K562 (cell line): ENCODE data around the gene SPHK2. TPM values are rescaled to one million over a fixed set of nuclear protein-coding genes. Genes with fewer than 3 reads are reported as not detected.

Source experiments
- E2F3 ChIP-seq: fragments of 250-450 bp; sonication (Bioruptor Pico); IDR thresholded peaks from 2 replicates; pipeline ENCODE4 v1.4.0; 2020; ENCODE audit warnings: mild to moderate bottlenecking
- ELF4 ChIP-seq: fragments of 450-650 bp; formaldehyde crosslinking; IDR thresholded peaks from 2 replicates; pipeline ENCODE4 v1.4.0; 2022; ENCODE audit warnings: missing genetic modification characterization
- EP300 ChIP-seq: IDR thresholded peaks from 2 replicates; pipeline ENCODE4 v1.6.1; 2012; ENCODE audit warnings: low read length, improper control_type of control experiment
- FOSL1 ChIP-seq: fragments of 200-800 bp; sonication (Bioruptor generic); conservative IDR thresholded peaks from 2 replicates; pipeline ENCODE4 v1.6.1; 2016; ENCODE audit warnings: missing genetic modification characterization, missing compliant biosample characterization
- FUS ChIP-seq: fragments of 200-400 bp; formaldehyde crosslinking; optimal IDR thresholded peaks from 2 replicates; pipeline ENCODE3; 2017; ENCODE audit warnings: low read depth, low read length
- HNRNPL ChIP-seq: fragments of 200-400 bp; formaldehyde crosslinking; IDR thresholded peaks from 2 replicates; pipeline ENCODE4 v1.6.1; 2017; ENCODE audit warnings: low read depth, mild to moderate bottlenecking, low read length
- MAZ ChIP-seq, 2 experiments: fragments of 450-650 bp in 1 of 2; sonication (generic) in 1 of 2; formaldehyde crosslinking; IDR thresholded peaks in 1 of 2; conservative IDR thresholded peaks in 1 of 2; 2 replicates each; pipeline versions ENCODE4 v1.4.0 to v1.5.0; 2020; ENCODE audit warnings: mild to moderate bottlenecking in 1 of 2, missing genetic modification reagents in 1 of 2
- MTA1 ChIP-seq: fragments of 450-650 bp; IDR thresholded peaks from 2 replicates; pipeline ENCODE4 v1.6.1; 2017; ENCODE audit warnings: borderline replicate concordance
- SMAD2 ChIP-seq: fragments of 150-350 bp; IDR thresholded peaks from 2 replicates; pipeline ENCODE4 v1.6.1; 2014; ENCODE audit warnings: low read depth, mild to moderate bottlenecking, low read length
- polyA plus RNA-seq, 8 experiments: library from polyadenylated mRNA; depleted of rRNA in 4 of 8; stranded (reverse) in 5 of 8; unstranded in 3 of 8; fragments of >200 nt; fragmentation: Nextera tagmentation in 2 of 8; fragmentation: Illumina TruSeq in 1 of 8; extraction: Ambion mirVana in 2 of 8; extraction: Trizol in 1 of 8; gene quantifications; 2 replicates each; pipeline versions ENCODE4 v1.2.1 to v1.2.3, GENCODE V29; 2011 to 2014; ENCODE audit warnings: inconsistent platforms in 1 of 8, missing spikeins in 1 of 8
- total RNA-seq, 7 experiments: library from RNA; depleted of rRNA in 6 of 7; stranded (reverse); fragments of >200 nt in 6 of 7; fragmentation: Illumina TruSeq in 2 of 7; extraction: Trizol in 2 of 7; gene quantifications; 2 replicates each; pipeline versions ENCODE4 v1.2.1 to v1.2.3, GENCODE V29; 2011 to 2021; ENCODE audit warnings: low replicate concordance in 1 of 7
- TF ChIP-seq, protein P1 (sequence below): sonication (generic); formaldehyde crosslinking; IDR thresholded peaks from 2 replicates; pipeline ENCODE4 v1.8.1; 2023; ENCODE audit warnings: mild to moderate bottlenecking, missing genetic modification reagents
- TF ChIP-seq, protein P2 (sequence below): fragments of 450-650 bp; IDR thresholded peaks from 2 replicates; pipeline ENCODE4 v1.6.1; 2016; ENCODE audit warnings: low read depth, mild to moderate bottlenecking, moderate library complexity
- TF ChIP-seq, protein P3 (sequence below): fragments of 450-650 bp; IDR thresholded peaks from 2 replicates; pipeline ENCODE4 v1.6.1; 2017; ENCODE audit warnings: antibody characterized with exemption, mild to moderate bottlenecking
- TF ChIP-seq, protein P4 (sequence below): sonication (generic); formaldehyde crosslinking; IDR thresholded peaks from 2 replicates; pipeline ENCODE4 v1.8.0; 2022; ENCODE audit warnings: mild to moderate bottlenecking, low read depth, missing genetic modification reagents
- TF ChIP-seq, protein P5 (sequence below), 2 experiments: fragments of 450-650 bp in 1 of 2; sonication (generic) in 1 of 2; formaldehyde crosslinking in 1 of 2; IDR thresholded peaks in 1 of 2; conservative IDR thresholded peaks in 1 of 2; 2 replicates each; pipeline versions ENCODE4 v1.6.1 to v1.8.1; 2016 to 2023; ENCODE audit warnings: mild to moderate bottlenecking in 2 of 2, moderate library complexity in 2 of 2, inconsistent platforms in 1 of 2, missing genetic modification reagents in 1 of 2

Gene SPHK2
- total and polyA plus RNA-seq, 9 of the 15 experiments (the other 6 are each of a cell fraction or from before 2014, with no cell fraction given): 0.10 to 15.2 (median 2.9) TPM

DNA sequence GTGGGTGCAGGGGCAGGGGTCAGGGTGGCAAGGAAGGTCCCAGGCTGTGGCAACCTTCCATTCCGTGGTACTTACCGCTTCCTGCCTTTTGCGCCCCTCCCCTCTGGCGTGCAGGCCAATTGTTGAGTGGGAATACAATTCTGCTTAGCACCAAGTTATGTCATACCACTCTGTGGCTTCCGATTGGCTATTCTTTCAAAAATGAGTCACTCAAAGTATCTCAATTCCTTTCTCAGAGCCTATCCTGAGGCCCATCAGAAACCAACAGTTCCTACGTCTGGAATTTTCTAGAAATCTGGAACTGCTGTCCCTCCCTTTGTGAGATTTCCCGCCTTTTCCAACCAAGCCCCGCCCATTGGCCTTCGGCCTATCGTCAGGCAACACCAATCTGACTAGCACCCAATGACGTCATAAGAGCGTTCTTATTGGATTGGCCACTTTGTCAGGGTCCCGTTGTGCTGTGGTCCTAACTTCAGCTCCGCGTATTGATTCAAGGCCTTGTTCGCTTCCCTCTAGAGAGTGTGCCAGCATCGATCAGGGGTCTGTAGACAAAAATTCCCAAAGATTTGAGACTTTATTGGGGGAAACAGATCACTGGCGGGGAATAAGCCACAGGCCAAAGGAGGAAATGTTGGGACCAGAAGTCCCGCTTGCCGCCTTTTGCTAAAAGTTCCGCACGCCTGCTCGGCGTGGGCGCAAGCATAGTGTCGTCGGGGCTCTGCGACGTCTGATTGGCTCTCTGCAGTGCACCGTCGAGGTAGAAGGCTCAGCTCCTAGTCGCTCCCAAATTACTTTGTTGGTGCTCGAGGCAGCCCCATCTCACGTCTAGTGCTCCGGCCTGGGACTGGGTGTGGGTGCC lies 41.8 kb downstream of the SPHK2 start (continued):
- TF ChIP-seq, protein P1, sequence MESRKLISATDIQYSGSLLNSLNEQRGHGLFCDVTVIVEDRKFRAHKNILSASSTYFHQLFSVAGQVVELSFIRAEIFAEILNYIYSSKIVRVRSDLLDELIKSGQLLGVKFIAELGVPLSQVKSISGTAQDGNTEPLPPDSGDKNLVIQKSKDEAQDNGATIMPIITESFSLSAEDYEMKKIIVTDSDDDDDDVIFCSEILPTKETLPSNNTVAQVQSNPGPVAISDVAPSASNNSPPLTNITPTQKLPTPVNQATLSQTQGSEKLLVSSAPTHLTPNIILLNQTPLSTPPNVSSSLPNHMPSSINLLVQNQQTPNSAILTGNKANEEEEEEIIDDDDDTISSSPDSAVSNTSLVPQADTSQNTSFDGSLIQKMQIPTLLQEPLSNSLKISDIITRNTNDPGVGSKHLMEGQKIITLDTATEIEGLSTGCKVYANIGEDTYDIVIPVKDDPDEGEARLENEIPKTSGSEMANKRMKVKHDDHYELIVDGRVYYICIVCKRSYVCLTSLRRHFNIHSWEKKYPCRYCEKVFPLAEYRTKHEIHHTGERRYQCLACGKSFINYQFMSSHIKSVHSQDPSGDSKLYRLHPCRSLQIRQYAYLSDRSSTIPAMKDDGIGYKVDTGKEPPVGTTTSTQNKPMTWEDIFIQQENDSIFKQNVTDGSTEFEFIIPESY (CRISPR knock-in tag): peak; percentile 92
- TF ChIP-seq MAZ (CRISPR knock-in tag; conservative IDR thresholded peaks at IDR 0.05 in 1 of 2, IDR thresholded peaks at IDR 0.05 in 1 of 2): peak; percentile 27 to 45; a peak in 1 of 4 replicates
- TF ChIP-seq MTA1: 0 out of 2 replicates have a peak, but pooled peaks have one; percentile 64
- TF ChIP-seq FOSL1: peak; percentile 84
- peak; percentile 25; the same call in 1 of the 2 replicates for TF ChIP-seq EP300
- TF ChIP-seq, protein P2, sequence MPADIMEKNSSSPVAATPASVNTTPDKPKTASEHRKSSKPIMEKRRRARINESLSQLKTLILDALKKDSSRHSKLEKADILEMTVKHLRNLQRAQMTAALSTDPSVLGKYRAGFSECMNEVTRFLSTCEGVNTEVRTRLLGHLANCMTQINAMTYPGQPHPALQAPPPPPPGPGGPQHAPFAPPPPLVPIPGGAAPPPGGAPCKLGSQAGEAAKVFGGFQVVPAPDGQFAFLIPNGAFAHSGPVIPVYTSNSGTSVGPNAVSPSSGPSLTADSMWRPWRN: 0 out of 2 replicates have a peak, but pooled peaks have one; percentile 33
- no peak for TF ChIP-seq ELF4
- TF ChIP-seq, protein P3, sequence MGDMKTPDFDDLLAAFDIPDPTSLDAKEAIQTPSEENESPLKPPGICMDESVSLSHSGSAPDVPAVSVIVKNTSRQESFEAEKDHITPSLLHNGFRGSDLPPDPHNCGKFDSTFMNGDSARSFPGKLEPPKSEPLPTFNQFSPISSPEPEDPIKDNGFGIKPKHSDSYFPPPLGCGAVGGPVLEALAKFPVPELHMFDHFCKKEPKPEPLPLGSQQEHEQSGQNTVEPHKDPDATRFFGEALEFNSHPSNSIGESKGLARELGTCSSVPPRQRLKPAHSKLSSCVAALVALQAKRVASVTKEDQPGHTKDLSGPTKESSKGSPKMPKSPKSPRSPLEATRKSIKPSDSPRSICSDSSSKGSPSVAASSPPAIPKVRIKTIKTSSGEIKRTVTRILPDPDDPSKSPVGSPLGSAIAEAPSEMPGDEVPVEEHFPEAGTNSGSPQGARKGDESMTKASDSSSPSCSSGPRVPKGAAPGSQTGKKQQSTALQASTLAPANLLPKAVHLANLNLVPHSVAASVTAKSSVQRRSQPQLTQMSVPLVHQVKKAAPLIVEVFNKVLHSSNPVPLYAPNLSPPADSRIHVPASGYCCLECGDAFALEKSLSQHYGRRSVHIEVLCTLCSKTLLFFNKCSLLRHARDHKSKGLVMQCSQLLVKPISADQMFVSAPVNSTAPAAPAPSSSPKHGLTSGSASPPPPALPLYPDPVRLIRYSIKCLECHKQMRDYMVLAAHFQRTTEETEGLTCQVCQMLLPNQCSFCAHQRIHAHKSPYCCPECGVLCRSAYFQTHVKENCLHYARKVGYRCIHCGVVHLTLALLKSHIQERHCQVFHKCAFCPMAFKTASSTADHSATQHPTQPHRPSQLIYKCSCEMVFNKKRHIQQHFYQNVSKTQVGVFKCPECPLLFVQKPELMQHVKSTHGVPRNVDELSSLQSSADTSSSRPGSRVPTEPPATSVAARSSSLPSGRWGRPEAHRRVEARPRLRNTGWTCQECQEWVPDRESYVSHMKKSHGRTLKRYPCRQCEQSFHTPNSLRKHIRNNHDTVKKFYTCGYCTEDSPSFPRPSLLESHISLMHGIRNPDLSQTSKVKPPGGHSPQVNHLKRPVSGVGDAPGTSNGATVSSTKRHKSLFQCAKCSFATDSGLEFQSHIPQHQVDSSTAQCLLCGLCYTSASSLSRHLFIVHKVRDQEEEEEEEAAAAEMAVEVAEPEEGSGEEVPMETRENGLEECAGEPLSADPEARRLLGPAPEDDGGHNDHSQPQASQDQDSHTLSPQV: 0 out of 2 replicates have a peak, but pooled peaks have one; percentile 34
- no peak for TF ChIP-seq FUS
- TF ChIP-seq SMAD2: no peak
- peak; percentile 97 for TF ChIP-seq E2F3 (CRISPR knock-in tag)
- TF ChIP-seq, protein P4, sequence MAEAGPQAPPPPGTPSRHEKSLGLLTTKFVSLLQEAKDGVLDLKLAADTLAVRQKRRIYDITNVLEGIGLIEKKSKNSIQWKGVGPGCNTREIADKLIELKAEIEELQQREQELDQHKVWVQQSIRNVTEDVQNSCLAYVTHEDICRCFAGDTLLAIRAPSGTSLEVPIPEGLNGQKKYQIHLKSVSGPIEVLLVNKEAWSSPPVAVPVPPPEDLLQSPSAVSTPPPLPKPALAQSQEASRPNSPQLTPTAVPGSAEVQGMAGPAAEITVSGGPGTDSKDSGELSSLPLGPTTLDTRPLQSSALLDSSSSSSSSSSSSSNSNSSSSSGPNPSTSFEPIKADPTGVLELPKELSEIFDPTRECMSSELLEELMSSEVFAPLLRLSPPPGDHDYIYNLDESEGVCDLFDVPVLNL (CRISPR knock-in tag): 0 out of 2 replicates have a peak, but pooled peaks have one; percentile 49
- no peak for TF ChIP-seq HNRNPL
- TF ChIP-seq, protein P5, sequence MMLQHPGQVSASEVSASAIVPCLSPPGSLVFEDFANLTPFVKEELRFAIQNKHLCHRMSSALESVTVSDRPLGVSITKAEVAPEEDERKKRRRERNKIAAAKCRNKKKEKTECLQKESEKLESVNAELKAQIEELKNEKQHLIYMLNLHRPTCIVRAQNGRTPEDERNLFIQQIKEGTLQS (IDR thresholded peaks at IDR 0.05): peak; percentile 100
- TF ChIP-seq, protein P5 (CRISPR knock-in tag; conservative IDR thresholded peaks at IDR 0.05): peak; percentile 94
